GM19240 (cell line): Measurements from ENCODE around the gene SHF.
"Not testable (repeated sequence)": the region's sequence is repeated elsewhere in the genome, so short reads cannot be mapped to it uniquely, and the experiment has no call there.

ENCODE experiments used
- DNase-seq: peaks from one replicate; pipeline ENCODE4 v3.0.0; 2011; ENCODE audit warnings: low spot score; ENCODE audit not compliant: insufficient read length

SHF gene

DNA sequence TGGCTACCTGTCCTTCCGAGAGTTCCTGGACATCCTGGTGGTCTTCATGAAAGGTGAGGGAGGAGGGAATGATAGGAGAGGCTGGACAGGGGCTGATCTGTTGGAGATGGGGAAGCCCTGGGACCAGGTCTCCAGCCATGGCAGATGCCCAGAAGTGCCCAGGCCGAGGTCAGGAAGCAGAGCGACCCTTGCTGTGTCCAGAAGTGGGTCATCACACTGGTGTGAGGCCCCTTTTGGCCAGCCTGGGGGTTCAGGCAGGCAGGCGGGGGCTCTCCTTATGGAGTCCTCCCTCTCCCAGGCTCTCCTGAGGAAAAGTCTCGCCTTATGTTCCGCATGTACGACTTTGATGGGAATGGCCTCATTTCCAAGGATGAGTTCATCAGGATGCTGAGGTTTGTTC, 40.2 kb downstream of the SHF start:
- no peak for DNase-seq

GRCh38 chr15:45146405-45146804, 41.4 kb downstream of the SHF start:
- no peak for DNase-seq

- DNase-seq = no peak
Observed at GRCh38 chr15:45144775-45145174, 43.0 kb downstream of the SHF start.

GRCh38 chr15:45143946-45144345, 43.8 kb downstream of the SHF start:
- DNase-seq = no peak

DNA sequence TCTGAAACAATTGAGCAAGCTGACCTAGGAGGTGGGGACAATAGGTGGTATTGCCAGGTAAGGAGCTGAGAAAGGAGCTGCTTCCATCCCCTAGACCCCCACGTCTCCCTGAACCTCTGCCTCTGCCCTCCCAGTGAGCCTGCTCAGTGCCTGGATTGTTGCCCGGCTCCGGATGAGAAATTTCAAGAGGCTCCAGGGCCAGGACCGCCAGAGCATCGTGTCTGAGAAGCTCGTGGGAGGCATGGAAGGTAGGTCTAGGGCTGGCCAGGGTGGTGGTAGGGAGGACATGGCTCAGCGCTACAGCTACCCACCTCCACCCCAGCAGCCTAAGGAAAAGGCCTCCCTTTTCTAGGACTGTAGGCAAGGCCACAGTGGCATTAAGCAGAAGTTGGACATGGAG, 44.7 kb downstream of the SHF start:
- no peak for DNase-seq

DNA sequence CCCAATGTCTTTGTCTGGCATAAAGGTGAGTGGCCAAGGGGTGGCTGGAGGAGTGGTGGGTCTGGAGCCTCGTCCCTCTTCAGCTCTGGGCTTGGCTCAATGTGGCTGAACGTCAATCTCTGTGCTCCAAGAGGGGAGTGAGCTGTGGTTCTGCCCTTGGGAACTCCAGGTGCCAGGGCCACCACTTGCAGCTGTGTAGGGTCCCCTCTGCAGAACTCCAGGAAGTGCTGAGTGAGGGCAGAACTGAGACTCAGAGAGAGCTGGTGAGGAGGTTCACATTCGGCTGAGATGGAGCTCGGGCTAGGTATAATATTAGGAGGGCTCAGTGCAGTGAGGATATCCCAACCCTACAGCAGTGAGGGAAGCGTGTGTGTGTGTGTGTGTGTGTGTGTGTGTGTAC, 46.4 kb downstream of the SHF start:
- DNase-seq = no peak

DNA sequence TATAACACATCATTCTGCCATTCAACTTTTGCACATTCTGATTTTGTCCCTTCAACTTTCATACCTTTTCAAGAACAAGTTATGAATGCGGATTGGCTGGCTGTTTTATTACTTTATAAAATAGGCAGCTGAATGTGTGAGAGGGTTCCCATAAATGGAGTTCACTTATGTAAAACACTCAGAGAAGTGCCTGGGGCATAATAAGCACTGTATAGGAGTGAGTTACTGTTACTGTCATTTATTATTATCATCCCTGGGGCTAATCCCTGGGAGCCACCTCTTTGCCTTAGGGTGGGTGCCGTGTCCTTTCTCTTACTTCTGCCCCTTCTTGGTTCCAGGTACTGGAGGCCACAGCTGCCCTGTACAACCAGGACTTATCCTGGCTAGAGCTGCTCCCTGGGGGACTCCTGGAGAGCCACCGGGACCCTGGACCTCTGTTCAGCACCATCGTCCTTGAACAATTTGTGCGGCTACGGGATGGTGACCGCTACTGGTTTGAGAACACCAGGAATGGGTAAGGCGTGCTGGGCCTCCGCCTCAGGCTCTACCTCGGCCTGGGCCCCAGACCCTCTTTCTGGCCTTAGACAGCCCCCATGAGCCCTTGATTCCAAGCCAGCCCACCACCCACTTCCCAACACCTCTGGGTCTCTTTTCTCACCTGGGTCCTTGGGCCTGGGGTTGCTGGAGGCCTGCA, 47.1 kb downstream of the SHF start:
- DNase-seq = no peak

DNA sequence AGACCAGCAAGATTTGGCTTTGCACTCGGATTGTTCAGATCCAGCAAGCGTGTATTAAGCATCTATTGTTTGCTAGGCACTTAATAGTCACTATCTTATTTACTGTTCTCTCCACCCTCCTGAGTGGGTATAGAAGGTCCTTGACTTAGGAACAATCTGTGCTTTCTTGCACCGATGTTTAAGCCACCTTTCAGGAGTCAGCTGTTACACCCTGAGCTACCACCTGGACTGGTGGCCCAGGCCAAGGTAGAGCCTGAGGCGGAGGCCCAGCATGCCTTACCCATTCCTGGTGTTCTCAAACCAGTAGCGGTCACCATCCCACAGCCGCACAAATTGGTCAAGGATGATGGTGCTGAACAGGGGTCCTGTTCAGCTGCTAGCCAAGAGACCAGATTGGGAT, 48.0 kb downstream of the SHF start:
- no peak for DNase-seq

GRCh38 chr15:45138814-45139765, 48.7 kb downstream of the SHF start:
- DNase-seq = no peak

DNA sequence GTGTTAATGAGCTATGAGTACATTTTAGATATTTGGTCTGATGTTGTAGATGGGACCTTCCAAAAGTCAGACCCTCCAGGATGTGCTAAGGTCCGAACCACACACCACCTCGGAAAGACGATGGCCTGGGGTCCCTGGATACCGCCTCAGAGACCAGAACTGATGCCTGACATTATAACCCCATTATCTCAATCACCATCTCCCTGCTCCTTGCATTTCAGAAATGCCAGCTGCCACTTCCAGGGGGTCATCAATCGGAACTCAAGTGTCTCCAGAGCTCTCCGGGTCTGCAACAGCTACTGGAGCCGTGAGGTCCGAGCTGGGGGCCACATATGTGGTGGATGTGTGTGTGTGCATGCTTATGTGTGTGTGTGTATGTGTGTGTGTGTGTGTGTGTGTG, 50.1 kb downstream of the SHF start:
- DNase-seq = no peak

DNA sequence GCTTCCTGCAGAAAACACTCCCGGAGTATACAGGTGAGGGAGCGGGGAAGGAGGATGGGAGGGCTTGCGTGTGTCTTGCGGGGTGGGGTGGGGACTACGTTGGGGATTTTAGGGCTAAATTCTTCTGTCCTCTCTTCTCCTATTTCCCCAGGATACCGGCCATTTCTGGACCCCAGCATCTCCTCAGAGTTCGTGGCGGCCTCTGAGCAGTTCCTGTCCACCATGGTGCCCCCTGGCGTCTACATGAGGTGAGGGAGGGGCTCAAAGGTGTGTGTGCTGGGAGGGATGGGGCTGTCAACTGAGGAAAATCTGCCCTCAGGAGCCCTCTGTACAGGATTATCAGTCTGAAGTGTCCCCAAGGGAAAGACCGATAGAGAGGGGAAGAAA, 51.4 kb downstream of the SHF start:
- no peak for DNase-seq

DNA sequence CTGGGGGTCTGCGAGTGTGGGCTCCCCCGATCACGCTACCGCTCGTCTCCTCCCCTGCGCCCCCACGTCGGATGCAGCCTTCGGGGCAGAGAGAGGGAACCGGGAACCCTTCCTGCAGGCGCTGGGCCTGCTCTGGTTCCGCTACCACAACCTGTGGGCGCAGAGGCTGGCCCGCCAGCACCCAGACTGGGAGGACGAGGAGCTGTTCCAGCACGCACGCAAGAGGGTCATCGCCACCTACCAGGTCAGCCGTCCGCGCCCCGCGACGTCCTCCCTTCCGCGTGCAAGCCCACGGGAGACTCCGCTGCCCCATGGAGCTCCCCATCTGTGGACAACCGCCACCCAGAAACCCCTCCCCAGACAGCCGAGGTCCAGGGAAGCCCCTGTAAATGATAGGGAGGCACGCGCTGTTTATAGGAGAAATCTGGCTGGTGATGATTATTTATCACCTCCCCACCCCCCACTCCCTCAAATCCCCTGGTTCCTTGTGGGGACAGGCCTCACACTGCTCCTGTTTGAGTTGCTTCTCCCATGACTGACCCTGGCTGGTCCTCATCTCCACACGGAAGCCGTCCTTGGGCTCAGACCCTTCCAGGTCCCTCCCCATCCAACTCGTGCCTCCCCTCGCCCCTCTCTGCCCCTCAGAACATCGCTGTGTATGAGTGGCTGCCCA, 51.9 kb downstream of the SHF start:
- not testable (repeated sequence) for DNase-seq

GRCh38 chr15:45134682-45135604, 52.8 kb downstream of the SHF start:
- no peak for DNase-seq

- DNase-seq = no peak
Observed at GRCh38 chr15:45134046-45134445, 53.7 kb downstream of the SHF start.

GRCh38 chr15:45133561-45133920, 54.2 kb downstream of the SHF start:
- no peak for DNase-seq

DNA sequence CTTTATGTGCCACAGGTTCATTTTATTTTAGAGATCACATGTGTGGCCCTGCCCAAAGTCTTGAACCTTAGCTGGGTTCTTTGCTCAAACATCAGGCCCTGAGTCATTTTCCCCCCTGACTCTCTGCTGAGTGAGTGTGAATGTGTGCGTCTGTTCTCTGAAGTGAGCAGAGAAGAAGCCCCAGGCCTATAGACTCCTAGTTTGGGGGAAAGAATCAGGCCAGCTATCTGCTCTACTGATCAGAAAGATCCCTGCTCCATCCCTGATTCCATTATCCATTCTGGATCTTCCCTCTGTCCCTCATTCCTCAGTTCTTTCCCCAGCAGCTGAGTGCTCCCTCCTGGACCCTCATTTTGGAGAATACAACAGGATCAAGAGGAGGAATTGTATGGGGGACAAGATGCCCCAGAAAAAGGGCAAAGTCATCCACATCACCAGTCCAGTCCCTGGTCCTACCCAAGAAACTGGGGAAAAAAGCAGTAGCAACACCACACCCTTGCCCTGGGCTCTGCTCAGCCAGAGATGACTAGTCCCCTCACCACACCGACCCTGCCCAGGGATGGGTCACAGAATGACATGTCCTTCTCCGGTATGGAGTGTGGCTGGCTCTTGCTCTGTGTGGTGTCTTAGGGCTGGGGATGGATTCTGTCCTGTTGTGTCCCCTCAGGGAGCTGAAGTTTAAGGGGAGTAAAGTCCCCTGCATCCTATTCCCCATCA, 54.8 kb downstream of the SHF start:
- DNase-seq = no peak

- DNase-seq = no peak
Observed at GRCh38 chr15:45131510-45131909, 56.3 kb downstream of the SHF start.

GRCh38 chr15:45130291-45131000, 57.3 kb downstream of the SHF start:
- no peak for DNase-seq

DNA sequence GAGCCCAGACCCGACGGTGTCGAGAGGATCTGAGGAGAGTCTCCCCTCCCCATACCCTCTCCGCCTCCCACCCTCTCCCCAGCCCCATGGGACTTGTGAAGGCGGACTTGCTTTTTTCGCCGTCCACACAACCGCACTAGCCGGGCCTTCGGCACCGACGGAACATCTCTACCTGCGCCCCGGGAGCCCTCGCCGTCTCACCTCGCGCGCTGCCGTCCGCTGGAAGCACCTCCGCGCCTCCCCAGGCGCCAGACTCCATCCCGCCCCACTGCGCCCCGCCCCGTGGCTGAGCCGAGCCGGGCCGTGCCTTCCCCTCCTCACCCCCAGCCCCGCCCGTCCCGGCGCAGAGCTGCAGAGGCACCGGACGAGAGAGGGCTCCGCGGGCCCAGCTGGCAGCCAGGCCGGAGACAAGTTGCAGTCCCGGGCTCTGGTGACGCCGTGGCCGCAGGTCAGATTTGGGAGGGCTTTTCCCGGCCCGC, 58.1 kb downstream of the SHF start, which contains the start of the genes DUOX1 and DUOXA1:
DUOX1 (plus strand) TSS at position 344 of the 479 bp plus-strand sequence. CDS start 1,973 bp downstream, outside the sequence.
DUOXA1 (minus strand) TSS at position 229 of the 479 bp plus-strand sequence. CDS start 6,865 bp downstream, outside the sequence.
- no peak for DNase-seq
